NCI-H1436 (cell line): ENCODE results near the gene TCF20.
A peak's percentile ranks its signal among the peaks of the same experiment; 100 is the strongest.

ENCODE experiments used
- DNase-seq: peaks from one replicate; lab custom pipeline; 2025; lab: John Stamatoyannopoulos, UW

Gene TCF20

GRCh38 chr22:42282252-42282942 lies 11.9 kb upstream of the TCF20 start:
- DNase-seq = no peak

GRCh38 chr22:42281706-42282251 lies 11.3 kb upstream of the TCF20 start:
- DNase-seq = no peak

GRCh38 chr22:42281284-42281683 lies 10.8 kb upstream of the TCF20 start:
- DNase-seq = no peak

GRCh38 chr22:42280836-42281235 lies 10.4 kb upstream of the TCF20 start:
- DNase-seq = no peak

GRCh38 chr22:42280140-42280539 lies 9.7 kb upstream of the TCF20 start:
- no peak for DNase-seq

GRCh38 chr22:42279425-42280020 lies 9.1 kb upstream of the TCF20 start:
- DNase-seq = no peak

GRCh38 chr22:42277988-42278776 lies 7.7 kb upstream of the TCF20 start:
- DNase-seq = no peak

GRCh38 chr22:42277232-42277753 lies 6.8 kb upstream of the TCF20 start:
- DNase-seq = no peak

GRCh38 chr22:42275970-42276369 lies 5.5 kb upstream of the TCF20 start:
- DNase-seq = no peak

GRCh38 chr22:42275176-42275575 lies 4.7 kb upstream of the TCF20 start:
- no peak for DNase-seq

GRCh38 chr22:42273855-42274451 lies 3.5 kb upstream of the TCF20 start:
- DNase-seq = no peak

- no peak for DNase-seq
These were observed 2.1 kb upstream of the TCF20 start for GRCh38 chr22:42272431-42272999.

- DNase-seq = no peak
These were observed 1.5 kb upstream of the TCF20 start for GRCh38 chr22:42271906-42272305.

GRCh38 chr22:42271191-42271813 lies 849 bp upstream of the TCF20 start:
- DNase-seq = no peak

GRCh38 chr22:42270176-42270509 lies 310 bp downstream of the TCF20 start:
- peak; percentile 30 for DNase-seq

GRCh38 chr22:42269432-42270175 lies 849 bp downstream of the TCF20 start:
- DNase-seq = peak; percentile 36

GRCh38 chr22:42268852-42269410 lies 1.5 kb downstream of the TCF20 start:
- no peak for DNase-seq

GRCh38 chr22:42265321-42265720 lies 5.1 kb downstream of the TCF20 start:
- no peak for DNase-seq

GRCh38 chr22:42263944-42264343 lies 6.5 kb downstream of the TCF20 start:
- DNase-seq = no peak

- no peak for DNase-seq
These were observed 7.5 kb downstream of the TCF20 start for GRCh38 chr22:42262964-42263363.
